Astrocyte of the cerebellum (primary cell): Measurements from ENCODE around the gene SCYGR1.
"Not testable (repeated sequence)": the region's sequence is repeated elsewhere in the genome, so short reads cannot be mapped to it uniquely, and the experiment has no call there.

ENCODE experiments used
- DNase-seq: peaks from one replicate; pipeline ENCODE4 v3.0.0-alpha.2; 2011; ENCODE audit warnings: low read depth
- H3K4me3 ChIP-seq: 2 replicates; pipeline ENCODE4 v1.5.1; 2011; ENCODE audit warnings: mild to moderate bottlenecking, low read depth, low read length, moderate library complexity
- CTCF ChIP-seq: IDR thresholded peaks from 2 replicates; pipeline ENCODE4 v1.5.1; 2012; ENCODE audit warnings: low read length, low read depth, moderate library complexity, mild to moderate bottlenecking; ENCODE audit errors: missing control alignments
- in situ Hi-C: cut with HindIII; loops from 2 replicates; pipeline ENCODE4 v1.10.0; 2017; ENCODE audit warnings: low sequenced_read_pairs

Gene SCYGR1

GRCh38 chr2:227366769-227367426 is 20.9 kb downstream of the SCYGR1 start:
- in situ Hi-C loops, result no loop called here
- TF ChIP-seq CTCF, result no peak
- peak; percentile 73 for DNase-seq
- no peak overlapping the region for H3K4me3 ChIP-seq

- no peak for TF ChIP-seq CTCF
- in situ Hi-C loops, result no loop called here
- H3K4me3 ChIP-seq, result no peak overlapping the region
- no peak for DNase-seq
These were observed 21.9 kb downstream of the SCYGR1 start for GRCh38 chr2:227365833-227366232.

- in situ Hi-C loops, H3K4me3 ChIP-seq, DNase-seq: not testable (repeated sequence)
These were observed 23.0 kb downstream of the SCYGR1 start for GRCh38 chr2:227364585-227365263.

- in situ Hi-C loops, result no loop called here
- TF ChIP-seq CTCF, result no peak
- H3K4me3 ChIP-seq, result no peak overlapping the region
- DNase-seq, result no peak
These were observed 24.0 kb downstream of the SCYGR1 start for GRCh38 chr2:227363756-227364155.

GRCh38 chr2:227360351-227360750 is 27.4 kb downstream of the SCYGR1 start:
- in situ Hi-C loops, result no loop called here
- H3K4me3 ChIP-seq, result no peak overlapping the region
- no peak for DNase-seq
- TF ChIP-seq CTCF, result no peak

GRCh38 chr2:227351639-227352038 is 36.1 kb downstream of the SCYGR1 start:
- TF ChIP-seq CTCF, result no peak

GRCh38 chr2:227349989-227350612 is 37.6 kb downstream of the SCYGR1 start:
- TF ChIP-seq CTCF, result no peak
- in situ Hi-C loops, result no loop called here
- H3K4me3 ChIP-seq, result no peak overlapping the region
- no peak for DNase-seq

More at GRCh38 chr2:227351639-227352038, 36.1 kb downstream of the SCYGR1 start:
- DNase-seq, result no peak
- in situ Hi-C loops, result no loop called here
- H3K4me3 ChIP-seq, result no peak overlapping the region
